GM13977 (cell line): ENCODE results near the gene SHISA8.

ENCODE experiments used
- DNase-seq: peaks from one replicate; pipeline ENCODE4 v3.0.0; 2012; ENCODE audit warnings: low spot score
- CTCF ChIP-seq: IDR thresholded peaks from 2 replicates; pipeline ENCODE4 v1.5.1; 2012; ENCODE audit warnings: mild to moderate bottlenecking, control low read depth; ENCODE audit not compliant: insufficient read depth; ENCODE audit errors: extremely low read depth, missing control alignments
- in situ Hi-C: fragments of 300-500 bp; cut with MboI; formaldehyde crosslinking; loops from one replicate; pipeline ENCODE4 v1.12.0; 2022; ENCODE audit warnings: low sequenced_read_pairs, low pct_unique_long_range_greater_than_20kb, mixed read lengths, inconsistent platforms; ENCODE audit not compliant: unreplicated experiment

The SHISA8 gene

GRCh38 chr22:41919357-41920224, 4.7 kb upstream of the SHISA8 start:
- DNase-seq: peak; percentile 91
- TF ChIP-seq CTCF: no peak
- in situ Hi-C loops: no loop called here

- in situ Hi-C loops: no loop called here
- no peak for DNase-seq
- TF ChIP-seq CTCF: no peak
Observed at GRCh38 chr22:41917903-41918791, 3.3 kb upstream of the SHISA8 start.

- DNase-seq: no peak
- in situ Hi-C loops: no loop called here
- no peak for TF ChIP-seq CTCF
Observed at GRCh38 chr22:41917375-41917902, 2.6 kb upstream of the SHISA8 start.

- in situ Hi-C loops: no loop called here
- no peak for TF ChIP-seq CTCF
- DNase-seq: no peak
Observed at GRCh38 chr22:41916745-41917358, 2.0 kb upstream of the SHISA8 start.

GRCh38 chr22:41915786-41916493, 1.1 kb upstream of the SHISA8 start:
- no peak for TF ChIP-seq CTCF
- in situ Hi-C loops: no loop called here
- DNase-seq: no peak
